ENCODE data around the gene KLHDC7B.
"Not testable (repeated sequence)": the region's sequence is repeated elsewhere in the genome, so short reads cannot be mapped to it uniquely, and the experiment has no call there.

- TF ChIP-seq ZNF3 (CRISPR knock-in tag; IDR thresholded peaks at IDR 0.05); ZNF224 (CRISPR knock-in tag; IDR thresholded peaks at IDR 0.05); TFDP2 (CRISPR knock-in tag; IDR thresholded peaks at IDR 0.05); ESRRA (CRISPR knock-in tag; IDR thresholded peaks at IDR 0.05; ENCODE audit: low read depth); ZNF501 (CRISPR knock-in tag; IDR thresholded peaks at IDR 0.05); CTCF (CRISPR knock-in tag; IDR thresholded peaks at IDR 0.05); ZSCAN12 (CRISPR knock-in tag; IDR thresholded peaks at IDR 0.05); SUZ12 (IDR thresholded peaks at IDR 0.05; ENCODE audit: low read depth, low read length); RERE (CRISPR knock-in tag; IDR thresholded peaks at IDR 0.05; ENCODE audit: low read depth); ASH2L (IDR thresholded peaks at IDR 0.05; ENCODE audit: insufficient read length, low read depth, low read length); PHF21A (CRISPR knock-in tag; IDR thresholded peaks at IDR 0.05): not testable (repeated sequence)
Measured at GRCh38 chr22:50520184-50520583, 25.5 kb upstream of the KLHDC7B start.
